Vagina (tissue), 2 donors: ENCODE data around the gene SMARCC1. TPM values are rescaled to one million over a fixed set of nuclear protein-coding genes. Genes with fewer than 3 reads are reported as not detected.

Experiments used
- DNase-seq, 2 donors: peaks; one replicate each; pipeline ENCODE4 v3.0.0-alpha.2; 2017; ENCODE audit errors: extremely low spot score in 2 of 2
- H3K27ac ChIP-seq: fragments of 200-600 bp; sonication (generic); one replicate; pipeline ENCODE4 v1.5.1; 2019
- H3K27me3 ChIP-seq: fragments of 200-600 bp; sonication (generic); one replicate; pipeline ENCODE4 v1.5.1; 2019
- H3K36me3 ChIP-seq, 2 donors: fragments of 200-600 bp; sonication (generic); one replicate each; pipeline ENCODE4 v1.5.1; 2017 to 2019
- H3K4me1 ChIP-seq: fragments of 200-600 bp; sonication (generic); one replicate; pipeline ENCODE4 v1.5.1; 2019
- H3K4me3 ChIP-seq, 2 donors: fragments of 200-600 bp; sonication (generic); 1 replicate in 1 of 2; 2 replicates in 1 of 2; pipeline ENCODE4 v1.5.1; 2016 to 2019
- H3K9me3 ChIP-seq: fragments of 200-600 bp; sonication (generic); one replicate; pipeline ENCODE4 v1.5.1; 2019
- CTCF ChIP-seq, 3 experiments: fragments of 450-650 bp in 2 of 3; fragments of 200-600 bp in 1 of 3; sonication (generic) in 1 of 3; IDR thresholded peaks; one replicate each; pipeline ENCODE4 v1.5.1; 2017 to 2019; ENCODE audit warnings: antibody characterized with exemption in 3 of 3, mild to moderate bottlenecking in 2 of 3, moderate library complexity in 2 of 3
- POLR2A ChIP-seq, 2 donors: fragments of 450-650 bp; IDR thresholded peaks; one replicate each; pipeline ENCODE4 v1.6.1; 2017; ENCODE audit warnings: antibody characterized with exemption in 2 of 2, mild to moderate bottlenecking in 2 of 2, moderate library complexity in 2 of 2
- POLR2AphosphoS5 ChIP-seq, 2 donors: sonication (generic); formaldehyde crosslinking; IDR thresholded peaks; one replicate each; pipeline ENCODE4 v1.9.0; 2017; ENCODE audit warnings: antibody characterized with exemption in 2 of 2, mild to moderate bottlenecking in 2 of 2, low read depth in 1 of 2; ENCODE audit not compliant: insufficient read depth in 1 of 2
- intact Hi-C: fragments of 100-400 bp; cut with DNase I; formaldehyde crosslinking; loops from one replicate; pipeline ENCODE4 v1.15.1; 2023
- total RNA-seq: library from RNA; depleted of rRNA; stranded (reverse); fragments of >200 nt; gene quantifications from one replicate; pipeline ENCODE4 v1.2.3, GENCODE V29; 2016

The SMARCC1 gene
- total RNA-seq, 1 donor from 2014 or later: 39.0 TPM

DNA sequence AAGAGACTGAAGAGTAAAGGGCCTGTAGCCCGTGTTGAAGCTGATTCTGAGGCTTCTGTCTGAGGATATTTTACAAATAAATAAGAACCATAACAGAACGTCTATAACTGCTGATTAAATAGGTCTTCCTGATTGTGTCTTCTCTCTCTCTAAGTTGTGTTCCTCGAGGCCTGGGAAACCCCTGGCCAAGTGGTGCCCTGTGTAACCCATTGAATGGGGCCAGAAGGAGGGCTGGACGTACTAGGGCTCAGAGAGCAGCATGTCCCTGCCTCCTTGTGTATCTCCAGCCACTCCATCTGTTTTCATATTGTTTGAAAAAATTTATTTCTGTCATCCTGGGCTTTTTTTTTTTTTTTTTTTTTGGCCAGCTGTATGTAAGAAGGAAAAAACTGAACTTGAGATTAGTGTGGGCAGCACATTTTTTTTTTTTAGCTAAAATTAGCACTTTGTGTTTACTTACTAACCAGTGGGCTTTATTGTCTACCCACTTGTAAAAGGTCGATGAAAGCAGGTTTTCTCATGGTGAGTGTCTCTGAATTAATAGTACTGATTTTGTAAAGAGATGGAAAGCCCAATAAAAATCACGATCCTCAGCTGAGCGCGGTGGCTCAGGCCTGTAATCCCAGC is 32.0 kb upstream of the SMARCC1 start:
- TF ChIP-seq POLR2A (IDR thresholded peaks at IDR 0.05): no peak
- TF ChIP-seq CTCF (IDR thresholded peaks at IDR 0.05): no peak
- no peak for TF ChIP-seq POLR2AphosphoS5 (IDR thresholded peaks at IDR 0.05; ENCODE audit: insufficient read depth in 1 of 2, low read depth in 1 of 2)
- H3K36me3 ChIP-seq: peaks cover 0 to 31% of the 10 kb centered on the region in 2 donors
- intact Hi-C loops: no loop called here

DNA sequence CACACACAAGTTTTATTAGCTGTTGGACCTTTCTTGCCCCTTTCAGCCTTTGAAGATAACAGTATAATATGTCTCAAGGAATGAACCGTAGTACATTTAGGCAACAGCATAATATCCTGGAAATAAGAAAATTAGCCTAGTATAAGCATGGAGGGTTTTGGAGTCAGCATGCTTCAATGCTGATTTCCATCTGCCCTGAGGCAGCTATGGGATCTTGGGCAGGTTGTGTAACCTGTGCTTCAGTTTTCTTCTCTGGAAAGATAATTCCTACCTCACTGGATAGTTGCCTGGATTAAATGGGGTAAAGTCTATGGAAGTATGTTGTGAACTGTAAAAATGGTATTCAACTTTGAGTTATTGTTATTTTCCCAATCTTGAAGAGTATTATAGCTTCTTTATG is 22.9 kb upstream of the SMARCC1 start:
- DNase-seq: no peak
- Histone ChIP-seq H3K27me3 (no peaks in the 10 kb centered on the region), H3K27ac (no peak overlapping the region), H3K4me3 (no peak overlapping the region), H3K4me1 (peaks cover 13% of the 10 kb centered on the region), H3K9me3 (no peaks in the 10 kb centered on the region), H3K36me3 (peaks cover 0 to 29% of the 10 kb centered on the region in 2 donors)
- TF ChIP-seq POLR2AphosphoS5 (IDR thresholded peaks at IDR 0.05; ENCODE audit: insufficient read depth in 1 of 2, low read depth in 1 of 2): no peak
- no peak for TF ChIP-seq POLR2A (IDR thresholded peaks at IDR 0.05)
- TF ChIP-seq CTCF (IDR thresholded peaks at IDR 0.05): no peak
- intact Hi-C loops: no loop called here

More for the DNA sequence above, 32.0 kb upstream of the SMARCC1 start:
- H3K4me3 ChIP-seq: no peak overlapping the region
- no peaks in the 10 kb centered on the region for H3K4me1 ChIP-seq
- no peak overlapping the region for H3K27ac ChIP-seq
- H3K9me3 ChIP-seq: no peaks in the 10 kb centered on the region
- DNase-seq: no peak
- no peaks in the 10 kb centered on the region for H3K27me3 ChIP-seq

- peaks cover 0 to 22% of the 10 kb centered on the region in 2 donors for H3K36me3 ChIP-seq
- peak overlapping the region; percentile 91 for H3K27ac ChIP-seq
- intact Hi-C loops: no loop called here
- H3K4me1 ChIP-seq: peaks cover 13% of the 10 kb centered on the region
- no peaks in the 10 kb centered on the region for H3K27me3 ChIP-seq
- peak overlapping the region; percentile 85 to 90 for H3K4me3 ChIP-seq
- TF ChIP-seq POLR2A (IDR thresholded peaks at IDR 0.05): no peak
- TF ChIP-seq CTCF (IDR thresholded peaks at IDR 0.05): no peak
- TF ChIP-seq POLR2AphosphoS5 (IDR thresholded peaks at IDR 0.05; ENCODE audit: insufficient read depth in 1 of 2, low read depth in 1 of 2): no peak
- H3K9me3 ChIP-seq: no peaks in the 10 kb centered on the region
- no peak for DNase-seq
Observed at GRCh38 chr3:47803480-47804025, 21.9 kb upstream of the SMARCC1 start.

DNA sequence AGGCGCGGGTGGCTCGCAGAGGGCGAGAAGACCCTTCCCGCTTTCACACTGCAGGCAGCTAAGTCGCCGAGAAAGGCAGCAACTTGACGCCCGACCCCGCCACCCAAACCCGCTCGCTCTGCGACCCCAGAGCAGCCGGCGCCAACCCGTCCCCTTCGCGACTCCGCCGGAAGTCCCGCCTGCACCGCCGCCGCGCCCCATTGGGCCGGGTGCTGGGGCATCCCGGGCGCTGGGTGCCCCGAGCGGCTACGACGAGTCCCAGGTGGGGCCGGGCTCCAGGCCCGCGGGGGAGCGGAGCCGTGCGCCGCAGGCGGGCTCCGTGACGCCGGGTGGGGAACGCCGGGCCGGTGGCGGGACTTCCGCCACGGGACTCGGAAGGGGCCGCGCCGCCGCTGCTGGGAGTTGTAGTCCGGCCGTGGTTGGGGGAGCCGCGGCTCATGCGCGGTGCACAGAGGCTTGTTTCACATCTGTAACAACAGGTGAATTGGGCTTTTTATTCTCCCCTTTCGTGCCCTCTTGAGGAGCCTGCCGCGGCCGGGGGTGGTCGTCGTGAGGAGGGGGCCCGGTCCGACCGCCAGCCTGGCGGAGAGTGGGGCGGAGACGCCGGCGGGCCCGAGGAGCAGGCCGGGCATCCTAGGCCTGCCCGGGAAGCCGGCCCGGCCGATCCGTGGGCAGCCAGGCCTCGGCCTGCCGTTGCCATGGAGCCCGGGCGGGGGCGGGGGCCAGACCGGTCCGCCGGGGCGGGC is 21.2 kb upstream of the SMARCC1 start, which contains the start of gene DHX30:
Gene DHX30 (plus strand): TSS at position 405 of the 746 bp plus-strand sequence. CDS start 7,546 bp downstream, outside the sequence.
- TF ChIP-seq POLR2A (IDR thresholded peaks at IDR 0.05) (peak in 1 of 2 donors; percentile 65), POLR2AphosphoS5 (IDR thresholded peaks at IDR 0.05; ENCODE audit: insufficient read depth in 1 of 2, low read depth in 1 of 2) (peak in 1 of 2 donors; percentile 58), CTCF (IDR thresholded peaks at IDR 0.05) (peak in 1 of 3 experiments; percentile 31)
- H3K9me3 ChIP-seq: no peaks in the 10 kb centered on the region
- H3K4me3 ChIP-seq: peak within 1 kb of the TSS; percentile 85 to 90
- DNase-seq: no peak
- H3K27ac ChIP-seq: peak within 1 kb of the TSS; percentile 91
- no peaks in the 10 kb centered on the region for H3K27me3 ChIP-seq
- intact Hi-C loops: no loop called here
- peaks cover 13% of the 10 kb centered on the region for H3K4me1 ChIP-seq
- peaks cover 0 to 16% of the 10 kb centered on the region in 2 donors for H3K36me3 ChIP-seq
